Lung (tissue), 12 donors: Measurements from ENCODE around the gene CSF2RB. TPM values are rescaled to one million over a fixed set of nuclear protein-coding genes. Genes with fewer than 3 reads are reported as not detected.

Experiments
- ATAC-seq: fragments of 200-7000 bp; cut with Tn5 transposase; one replicate; pipeline ENCODE4 v1.9.1; 2020; ENCODE audit warnings: moderate number of reproducible peaks; ENCODE audit not compliant: insufficient read depth, low FRiP score
- DNase-seq, 3 donors: peaks; one replicate each; pipeline ENCODE4 v3.0.0-alpha.2; 2013 to 2017
- H3K27ac ChIP-seq, 2 donors: one replicate each; pipeline ENCODE4 v1.5.1; 2013; ENCODE audit warnings: mild to moderate bottlenecking in 2 of 2, moderate library complexity in 2 of 2, control low read depth in 1 of 2, inconsistent platforms in 1 of 2, low read depth in 1 of 2, low read length in 1 of 2
- H3K27me3 ChIP-seq, 3 donors: one replicate each; pipeline ENCODE4 v1.5.1; 2013; ENCODE audit warnings: low read length in 2 of 3; ENCODE audit not compliant: control insufficient read depth in 3 of 3, insufficient read depth in 3 of 3
- H3K36me3 ChIP-seq, 4 donors: one replicate each; pipeline ENCODE4 v1.5.1; 2013; ENCODE audit warnings: low read length in 4 of 4, mild to moderate bottlenecking in 1 of 4, moderate library complexity in 1 of 4; ENCODE audit not compliant: control insufficient read depth in 4 of 4, insufficient read depth in 4 of 4
- H3K4me1 ChIP-seq, 5 donors: one replicate each; pipeline ENCODE4 v1.5.1; 2013; ENCODE audit warnings: low read length in 5 of 5, mild to moderate bottlenecking in 2 of 5, moderate library complexity in 1 of 5; ENCODE audit not compliant: control insufficient read depth in 5 of 5, insufficient read depth in 5 of 5
- H3K4me3 ChIP-seq: one replicate; pipeline ENCODE4 v1.5.1; 2013; ENCODE audit warnings: mild to moderate bottlenecking, control low read depth, moderate library complexity
- H3K9ac ChIP-seq, 2 donors: one replicate each; pipeline ENCODE4 v1.5.1; 2013; ENCODE audit warnings: low read length in 2 of 2, control low read depth in 1 of 2; ENCODE audit not compliant: insufficient read depth in 1 of 2
- H3K9me3 ChIP-seq, 4 donors: one replicate each; pipeline ENCODE4 v1.5.1; 2013; ENCODE audit warnings: low read length in 3 of 4, mild to moderate bottlenecking in 1 of 4, moderate library complexity in 1 of 4; ENCODE audit not compliant: control insufficient read depth in 4 of 4, insufficient read depth in 3 of 4
- WGBS, 2 donors: extraction: QIAGEN DNeasy Blood & Tissue Kit; methylation state at CpG; one replicate each; pipeline ENCODE4 v1.1.7; 2013; 5-methylcytosine and 5-hydroxymethylcytosine counted together
- polyA plus RNA-seq, 2 donors: library from polyadenylated mRNA; stranded (reverse); fragments of 200-250 nt; gene quantifications; one replicate each; pipeline ENCODE4 v1.2.1, GENCODE V29; 2013
- total RNA-seq, 2 donors: library from RNA; depleted of rRNA in 1 of 2; stranded (reverse); fragments of >200 nt in 1 of 2; gene quantifications; one replicate each; pipeline ENCODE4 v1.2.1, GENCODE V29; 2014 to 2021
- TF ChIP-seq, protein P1 (sequence below): IDR thresholded peaks from 2 replicates; pipeline ENCODE4 v1.5.1; 2012; ENCODE audit warnings: mild to moderate bottlenecking; ENCODE audit errors: control extremely low read depth, extremely low read depth
- donor health status: control.
- donor health status: control.
- donor health status: Bipolar disorder and iron deficiency.
- donor health status: healthy.
- donor health status: DM: yes; HTN: yes; CAD: no.

CSF2RB gene
- total and polyA plus RNA-seq, 4 donors = 6.6 to 72.8 (median 20.6) TPM

DNA sequence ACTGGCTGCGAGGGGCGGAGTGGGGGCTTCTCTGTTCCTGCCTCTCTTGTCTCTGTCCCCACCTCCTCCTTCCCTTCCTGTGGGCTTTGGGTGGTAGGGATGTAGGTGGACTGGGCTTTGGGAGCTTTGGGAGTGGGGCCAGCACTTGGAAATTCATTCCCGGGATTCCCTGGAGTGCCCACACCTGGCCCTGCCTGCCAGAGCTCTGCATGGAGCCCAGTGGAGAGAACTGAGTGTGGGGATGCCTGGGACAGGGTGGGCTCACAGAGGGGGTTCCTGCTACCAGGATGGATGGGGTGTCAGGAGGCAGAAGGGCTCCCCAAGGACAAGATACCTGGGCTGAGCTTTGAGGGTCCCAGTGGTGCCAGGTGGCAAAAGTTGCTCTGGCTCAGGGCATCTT, 22.3 kb downstream of the CSF2RB start:
- Histone ChIP-seq H3K4me3 (no peak overlapping the region), H3K27ac (no peak overlapping the region), H3K27me3 (no peaks in the 10 kb centered on the region), H3K4me1 (no peaks in the 10 kb centered on the region), H3K36me3 (peaks cover 0 to 12% (median 0%) of the 10 kb centered on the region in 4 donors), H3K9me3 (no peaks in the 10 kb centered on the region), H3K9ac (no peak overlapping the region)
- DNase-seq (no peak), ATAC-seq (no peak)
- 86 to 94% methylated on average over 3 of the region's 3 CpGs for WGBS, 2 donors
- TF ChIP-seq, protein P1, sequence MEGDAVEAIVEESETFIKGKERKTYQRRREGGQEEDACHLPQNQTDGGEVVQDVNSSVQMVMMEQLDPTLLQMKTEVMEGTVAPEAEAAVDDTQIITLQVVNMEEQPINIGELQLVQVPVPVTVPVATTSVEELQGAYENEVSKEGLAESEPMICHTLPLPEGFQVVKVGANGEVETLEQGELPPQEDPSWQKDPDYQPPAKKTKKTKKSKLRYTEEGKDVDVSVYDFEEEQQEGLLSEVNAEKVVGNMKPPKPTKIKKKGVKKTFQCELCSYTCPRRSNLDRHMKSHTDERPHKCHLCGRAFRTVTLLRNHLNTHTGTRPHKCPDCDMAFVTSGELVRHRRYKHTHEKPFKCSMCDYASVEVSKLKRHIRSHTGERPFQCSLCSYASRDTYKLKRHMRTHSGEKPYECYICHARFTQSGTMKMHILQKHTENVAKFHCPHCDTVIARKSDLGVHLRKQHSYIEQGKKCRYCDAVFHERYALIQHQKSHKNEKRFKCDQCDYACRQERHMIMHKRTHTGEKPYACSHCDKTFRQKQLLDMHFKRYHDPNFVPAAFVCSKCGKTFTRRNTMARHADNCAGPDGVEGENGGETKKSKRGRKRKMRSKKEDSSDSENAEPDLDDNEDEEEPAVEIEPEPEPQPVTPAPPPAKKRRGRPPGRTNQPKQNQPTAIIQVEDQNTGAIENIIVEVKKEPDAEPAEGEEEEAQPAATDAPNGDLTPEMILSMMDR = no peak

DNA sequence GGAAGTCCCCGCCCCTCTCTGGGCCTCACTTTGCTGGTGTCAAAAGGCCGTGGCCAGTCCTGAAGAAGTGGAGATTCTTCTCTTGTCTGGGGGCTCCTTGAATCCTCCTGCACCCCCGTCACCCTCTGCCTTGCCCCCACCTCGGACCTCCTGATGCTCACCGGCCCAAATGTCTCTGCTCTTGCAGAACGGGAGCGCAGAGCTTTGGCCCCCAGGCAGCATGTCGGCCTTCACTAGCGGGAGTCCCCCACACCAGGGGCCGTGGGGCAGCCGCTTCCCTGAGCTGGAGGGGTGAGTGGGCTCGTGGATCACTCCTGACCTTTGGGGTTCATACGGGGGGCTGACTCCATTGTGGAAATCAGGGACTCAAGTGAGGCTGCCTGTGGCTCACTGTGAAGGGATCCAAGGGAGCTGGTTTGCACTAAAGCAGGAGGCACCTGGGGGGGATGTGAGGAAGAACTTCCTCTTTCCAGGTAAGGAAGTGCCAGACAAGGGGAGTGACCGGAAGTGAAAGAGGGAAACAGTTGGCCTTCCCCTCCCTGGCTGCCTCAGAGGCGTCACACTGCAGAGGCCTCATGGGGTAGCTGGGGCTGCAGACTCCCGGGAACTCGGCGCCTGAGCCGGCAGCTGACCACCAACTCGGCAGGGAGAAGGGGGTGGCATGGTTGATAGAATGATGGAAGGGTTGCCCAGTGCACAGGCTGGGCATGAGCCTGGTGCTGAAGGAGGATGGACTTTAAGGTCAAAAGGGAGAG, 23.1 kb downstream of the CSF2RB start:
- Histone ChIP-seq H3K9ac (no peak overlapping the region), H3K4me3 (no peak overlapping the region), H3K36me3 (peaks cover 0 to 12% (median 0%) of the 10 kb centered on the region in 4 donors), H3K4me1 (no peaks in the 10 kb centered on the region), H3K27me3 (no peaks in the 10 kb centered on the region), H3K27ac (no peak overlapping the region), H3K9me3 (no peaks in the 10 kb centered on the region)
- TF ChIP-seq, protein P1 = no peak
- no peak for ATAC-seq
- WGBS, 2 donors = 66 to 79% methylated on average over 20 of the region's 20 CpGs
- no peak for DNase-seq

DNA sequence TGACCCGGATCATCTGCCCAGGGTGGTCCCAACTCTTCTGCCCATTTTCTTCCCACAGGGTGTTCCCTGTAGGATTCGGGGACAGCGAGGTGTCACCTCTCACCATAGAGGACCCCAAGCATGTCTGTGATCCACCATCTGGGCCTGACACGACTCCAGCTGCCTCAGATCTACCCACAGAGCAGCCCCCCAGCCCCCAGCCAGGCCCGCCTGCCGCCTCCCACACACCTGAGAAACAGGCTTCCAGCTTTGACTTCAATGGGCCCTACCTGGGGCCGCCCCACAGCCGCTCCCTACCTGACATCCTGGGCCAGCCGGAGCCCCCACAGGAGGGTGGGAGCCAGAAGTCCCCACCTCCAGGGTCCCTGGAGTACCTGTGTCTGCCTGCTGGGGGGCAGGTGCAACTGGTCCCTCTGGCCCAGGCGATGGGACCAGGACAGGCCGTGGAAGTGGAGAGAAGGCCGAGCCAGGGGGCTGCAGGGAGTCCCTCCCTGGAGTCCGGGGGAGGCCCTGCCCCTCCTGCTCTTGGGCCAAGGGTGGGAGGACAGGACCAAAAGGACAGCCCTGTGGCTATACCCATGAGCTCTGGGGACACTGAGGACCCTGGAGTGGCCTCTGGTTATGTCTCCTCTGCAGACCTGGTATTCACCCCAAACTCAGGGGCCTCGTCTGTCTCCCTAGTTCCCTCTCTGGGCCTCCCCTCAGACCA, 24.0 kb downstream of the CSF2RB start:
- WGBS, 2 donors = 92 to 97% methylated on average over 14 of the region's 14 CpGs
- Histone ChIP-seq H3K27me3 (peaks cover 0 to 3% (median 0%) of the 10 kb centered on the region in 3 donors), H3K36me3 (peaks cover 0 to 12% (median 0%) of the 10 kb centered on the region in 4 donors), H3K4me3 (no peak overlapping the region), H3K27ac (no peak overlapping the region), H3K9ac (no peak overlapping the region), H3K4me1 (no peaks in the 10 kb centered on the region), H3K9me3 (no peaks in the 10 kb centered on the region)
- ATAC-seq (no peak), DNase-seq (no peak)
- TF ChIP-seq, protein P1 = no peak
